ENCODE measurements around the gene PRSS35.

- peak; percentile 41; the same call in 1 of the 2 replicates for TF ChIP-seq CEBPB (IDR thresholded peaks at IDR 0.05; ENCODE audit: low read depth, low read length)
- no peak for TF ChIP-seq CTCF (IDR thresholded peaks at IDR 0.05; ENCODE audit: control extremely low read depth in 1 of 3, insufficient read depth in 1 of 3, low read depth in 1 of 3, low read length in 3 of 3)
- TF ChIP-seq RFX5 (IDR thresholded peaks at IDR 0.05; ENCODE audit: borderline replicate concordance, low read depth, low read length) = no peak
- no peak for TF ChIP-seq YY1 (IDR thresholded peaks at IDR 0.05; ENCODE audit: low read depth, low read length)
- no peak for TF ChIP-seq KDM1A (IDR thresholded peaks at IDR 0.05; ENCODE audit: borderline replicate concordance, low read length)
- no peak for TF ChIP-seq EP300 (IDR thresholded peaks at IDR 0.05; ENCODE audit: borderline replicate concordance in 1 of 2, low read depth in 2 of 2, low read length in 2 of 2)
- no peak for TF ChIP-seq POLR2AphosphoS5 (IDR thresholded peaks at IDR 0.05; ENCODE audit: low read depth, low read length)
- TF ChIP-seq JUND (IDR thresholded peaks at IDR 0.05; ENCODE audit: low read length) = no peak
- TF ChIP-seq ZNF274 (IDR thresholded peaks at IDR 0.05; ENCODE audit: borderline replicate concordance, extremely low read depth, low read length) = no peak
- TF ChIP-seq TAF1 (IDR thresholded peaks at IDR 0.05; ENCODE audit: low read depth, low read length) = no peak
- no peak for TF ChIP-seq EZH2 (IDR thresholded peaks at IDR 0.05; ENCODE audit: low read depth, low read length, severe bottlenecking)
- TF ChIP-seq HDAC2 (IDR thresholded peaks at IDR 0.05; ENCODE audit: borderline replicate concordance in 1 of 2, low read depth in 2 of 2, low read length in 2 of 2) = no peak
- no peak for TF ChIP-seq RNF2 (IDR thresholded peaks at IDR 0.05; ENCODE audit: borderline replicate concordance, low read depth, low read length, missing control alignments, poor library complexity, severe bottlenecking)
- TF ChIP-seq RBBP5 (IDR thresholded peaks at IDR 0.05; ENCODE audit: borderline replicate concordance, low read depth, low read length) = no peak
These were observed 62.4 kb downstream of the PRSS35 start for GRCh38 chr6:83574783-83575182.
